K562 (cell line): Measurements from ENCODE around the gene SCN1A. TPM values are rescaled to one million over a fixed set of nuclear protein-coding genes. Genes with fewer than 3 reads are reported as not detected.
A peak's percentile ranks its signal among the peaks of the same experiment; 100 is the strongest.

Source experiments
- ATAC-seq: fragments of 200-7000 bp; cut with Tn5 transposase; 3 replicates; pipeline ENCODE4 v1.9.1; 2020; ENCODE audit warnings: moderate library complexity
- BruUV-seq: library from RNA; stranded (reverse); fragments of 400-500 nt; replicated peaks from 2 replicates; lab custom pipeline; 2021; lab: Mats Ljungman, UMichigan
- CTCF ChIA-PET: fragments of 300-600 bp; formaldehyde crosslinking; extraction: SDS; loops from one replicate; lab custom pipeline; 2021; ENCODE audit warnings: low intra/inter-chr PET ratio; lab: Yijun Ruan, JAX
- POLR2A ChIA-PET: fragments of 300-600, 350-650 bp; sonication (Branson Sonifier 250); formaldehyde crosslinking; extraction: SDS; loops from one replicate; lab custom pipeline; 2021; ENCODE audit warnings: antibody characterized with exemption, inconsistent platforms; lab: Yijun Ruan, JAX
- DNase-seq, 4 experiments: peaks; one replicate each; pipeline versions ENCODE4 v3.0.0 to v3.0.0-alpha.2; 2011 to 2018; ENCODE audit warnings: low spot score in 3 of 4, mixed read lengths in 3 of 4; ENCODE audit errors: extremely low read depth in 1 of 4
- FAIRE-seq: peaks from 2 replicates; lab custom pipeline; 2011; peaks lifted over from hg19 to GRCh38; lab: Jason Lieb, UNC
- H2AFZ ChIP-seq: 2 replicates; pipeline ENCODE4 v1.6.0; 2011; ENCODE audit warnings: low read depth, low read length, control low read depth, inconsistent platforms
- H3K27ac ChIP-seq: fragments of 200-600 bp; 3 replicates; pipeline ENCODE4 v1.8.0; 2011; ENCODE audit warnings: low read depth, mild to moderate bottlenecking, control low read depth, inconsistent platforms, low read length, moderate library complexity, mixed read lengths; ENCODE audit errors: extremely low read depth
- H3K27me3 ChIP-seq, 2 experiments: fragments of 300-600 bp in 1 of 2; 2 replicates in 1 of 2; 3 replicates in 1 of 2; pipeline versions ENCODE4 v1.6.0 to v1.8.0; 2011; ENCODE audit warnings: inconsistent platforms in 2 of 2, low read length in 2 of 2, mild to moderate bottlenecking in 1 of 2, mixed read lengths in 1 of 2, moderate library complexity in 1 of 2; ENCODE audit not compliant: control insufficient read depth in 2 of 2, insufficient read depth in 2 of 2
- H3K36me3 ChIP-seq: fragments of 300-600 bp; 3 replicates; pipeline ENCODE4 v1.8.0; 2011; ENCODE audit warnings: mild to moderate bottlenecking, low read length, inconsistent platforms; ENCODE audit not compliant: control insufficient read depth, insufficient read depth
- H3K4me1 ChIP-seq, 2 experiments: fragments of 200-600 bp in 1 of 2; replicated peaks in 1 of 2; 2 replicates in 1 of 2; 3 replicates in 1 of 2; pipeline versions ENCODE4 v1.5.1 to v1.8.0; 2011; ENCODE audit warnings: inconsistent platforms in 2 of 2, low read length in 2 of 2, mild to moderate bottlenecking in 1 of 2, mixed read lengths in 1 of 2, moderate library complexity in 1 of 2; ENCODE audit not compliant: control insufficient read depth in 2 of 2, insufficient read depth in 2 of 2
- H3K4me2 ChIP-seq: 2 replicates; pipeline ENCODE4 v1.6.1; 2011; ENCODE audit warnings: low read length, control low read depth, inconsistent platforms, mixed read lengths; ENCODE audit not compliant: insufficient read depth
- H3K4me3 ChIP-seq: fragments of 200-600 bp; sonication (generic), shearing (Covaris generic); 2 replicates; pipeline ENCODE4 v1.5.1; 2016; ENCODE audit warnings: control low read depth, inconsistent platforms
- H3K79me2 ChIP-seq: fragments of 200-600 bp; 3 replicates; pipeline ENCODE4 v1.8.0; 2011; ENCODE audit warnings: low read length, inconsistent platforms; ENCODE audit not compliant: control insufficient read depth, insufficient read depth
- H3K9ac ChIP-seq, 2 experiments: 2 replicates each; pipeline versions ENCODE4 v1.6.0 to v1.6.1; 2011; ENCODE audit warnings: low read depth in 2 of 2, low read length in 2 of 2, control low read depth in 1 of 2, inconsistent platforms in 1 of 2, mild to moderate bottlenecking in 1 of 2, mixed read lengths in 1 of 2; ENCODE audit not compliant: insufficient read depth in 1 of 2
- H3K9me1 ChIP-seq: one replicate; pipeline ENCODE4 v1.6.0; 2011; ENCODE audit warnings: inconsistent platforms, mild to moderate bottlenecking, low read length, moderate library complexity; ENCODE audit not compliant: control insufficient read depth, insufficient read depth
- H3K9me3 ChIP-seq: replicated peaks from 2 replicates; pipeline ENCODE4 v1.5.1; 2011; ENCODE audit warnings: low read depth, low read length, inconsistent platforms; ENCODE audit not compliant: control insufficient read depth, insufficient read depth
- H4K20me1 ChIP-seq: replicated peaks from 2 replicates; pipeline ENCODE4 v1.6.1; 2011; ENCODE audit warnings: low read length, inconsistent platforms, mixed read lengths; ENCODE audit not compliant: control insufficient read depth, insufficient read depth
- ATF7 ChIP-seq: fragments of 450-650 bp; IDR thresholded peaks from 2 replicates; pipeline ENCODE4 v1.7.1; 2014; ENCODE audit warnings: mild to moderate bottlenecking, moderate library complexity
- CBX5 ChIP-seq: IDR thresholded peaks from 2 replicates; pipeline ENCODE4 v1.6.1; 2014; ENCODE audit warnings: low read depth, borderline replicate concordance
- CREB3 ChIP-seq: fragments of 450-650 bp; conservative IDR thresholded peaks from 2 replicates; pipeline ENCODE4 v1.6.1; 2016; ENCODE audit warnings: missing genetic modification characterization, low read depth, mild to moderate bottlenecking, missing compliant biosample characterization, moderate library complexity
- RCOR1 ChIP-seq, 2 experiments: IDR thresholded peaks; 2 replicates each; pipeline ENCODE4 v1.6.1; 2012; ENCODE audit warnings: low read depth in 2 of 2, low read length in 2 of 2, borderline replicate concordance in 1 of 2, improper control_type of control experiment in 1 of 2
- SIRT6 ChIP-seq: IDR thresholded peaks from one replicate; pipeline ENCODE4 v1.6.1; 2012; ENCODE audit warnings: low read depth, mild to moderate bottlenecking, control low read depth, inconsistent platforms, low read length, moderate library complexity
- TEAD1 ChIP-seq, 2 experiments: fragments of 450-650 bp in 1 of 2; sonication (generic) in 1 of 2; formaldehyde crosslinking; IDR thresholded peaks; 2 replicates each; pipeline versions ENCODE4 v1.4.0 to v1.8.0; 2020 to 2022; ENCODE audit warnings: mild to moderate bottlenecking in 2 of 2, missing genetic modification reagents in 1 of 2
- ZFPM2 ChIP-seq: fragments of 250-450 bp; sonication (Bioruptor Pico); IDR thresholded peaks from 2 replicates; pipeline ENCODE4 v1.5.1; 2022; ENCODE audit warnings: mild to moderate bottlenecking
- ZNF280B ChIP-seq: fragments of 250-450 bp; sonication (Bioruptor Pico); IDR thresholded peaks from 2 replicates; pipeline ENCODE4 v1.5.1; 2021; ENCODE audit warnings: mild to moderate bottlenecking
- ZNF324 ChIP-seq: fragments of 250-450 bp; sonication (Bioruptor Pico); IDR thresholded peaks from 2 replicates; pipeline ENCODE4 v1.4.0; 2020; ENCODE audit warnings: mild to moderate bottlenecking
- ZNF583 ChIP-seq: fragments of 250-450 bp; sonication (Bioruptor Pico); IDR thresholded peaks from 2 replicates; pipeline ENCODE4 v1.4.0; 2020
- WGBS: fragments of 100-300 bp; shearing (Covaris generic); methylation state at CpG from one replicate; pipeline ENCODE4 v1.1.6; 2016; ENCODE audit warnings: low coverage, mixed read lengths; ENCODE audit not compliant: insufficient coverage; ENCODE audit errors: missing lambda C conversion rate; 5-methylcytosine and 5-hydroxymethylcytosine counted together
- in situ Hi-C: fragments of 300-500 bp; cut with MboI; formaldehyde crosslinking; loops from 4 replicates; pipeline ENCODE4 v1.15.0; 2018; ENCODE audit warnings: inconsistent platforms, mixed read lengths
- intact Hi-C: fragments of 100-400 bp; cut with micrococcal nuclease; formaldehyde crosslinking; loops from 2 replicates; pipeline ENCODE4 v1.14.2; 2022
- polyA plus RNA-seq, 8 experiments: library from polyadenylated mRNA; depleted of rRNA in 4 of 8; stranded (reverse) in 5 of 8; unstranded in 3 of 8; fragments of >200 nt; fragmentation: Nextera tagmentation in 2 of 8; fragmentation: Illumina TruSeq in 1 of 8; extraction: Ambion mirVana in 2 of 8; extraction: Trizol in 1 of 8; gene quantifications; 2 replicates each; pipeline versions ENCODE4 v1.2.1 to v1.2.3, GENCODE V29; 2011 to 2014; ENCODE audit warnings: inconsistent platforms in 1 of 8, missing spikeins in 1 of 8
- total RNA-seq, 7 experiments: library from RNA; depleted of rRNA in 6 of 7; stranded (reverse); fragments of >200 nt in 6 of 7; fragmentation: Illumina TruSeq in 2 of 7; extraction: Trizol in 2 of 7; gene quantifications; 2 replicates each; pipeline versions ENCODE4 v1.2.1 to v1.2.3, GENCODE V29; 2011 to 2021; ENCODE audit warnings: low replicate concordance in 1 of 7
- TF ChIP-seq, protein P1 (sequence below), 2 experiments: fragments of 450-650 bp in 1 of 2; sonication (generic) in 1 of 2; formaldehyde crosslinking in 1 of 2; IDR thresholded peaks in 1 of 2; conservative IDR thresholded peaks in 1 of 2; 2 replicates each; pipeline versions ENCODE4 v1.6.1 to v1.8.1; 2016 to 2023; ENCODE audit warnings: mild to moderate bottlenecking in 2 of 2, moderate library complexity in 2 of 2, inconsistent platforms in 1 of 2, missing genetic modification reagents in 1 of 2
- TF ChIP-seq, protein P2 (sequence below): sonication (generic); formaldehyde crosslinking; IDR thresholded peaks from 2 replicates; pipeline ENCODE4 v1.8.0; 2022; ENCODE audit warnings: mild to moderate bottlenecking, missing genetic modification reagents

SCN1A gene
- total and polyA plus RNA-seq, 9 of the 15 experiments (the other 6 are each of a cell fraction or from before 2014, with no cell fraction given): not detected

- H3K4me3 ChIP-seq: no peak overlapping the region
- 4% methylated on average over 3 of the region's 3 CpGs for WGBS
- no peak for TF ChIP-seq RCOR1 (IDR thresholded peaks at IDR 0.05; ENCODE audit: borderline replicate concordance in 1 of 2, low read depth in 2 of 2, low read length in 2 of 2)
- TF ChIP-seq CBX5: no peak
- TF ChIP-seq, protein P1, sequence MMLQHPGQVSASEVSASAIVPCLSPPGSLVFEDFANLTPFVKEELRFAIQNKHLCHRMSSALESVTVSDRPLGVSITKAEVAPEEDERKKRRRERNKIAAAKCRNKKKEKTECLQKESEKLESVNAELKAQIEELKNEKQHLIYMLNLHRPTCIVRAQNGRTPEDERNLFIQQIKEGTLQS (IDR thresholded peaks at IDR 0.05): peak; percentile 39
- TF ChIP-seq, protein P1 (CRISPR knock-in tag; conservative IDR thresholded peaks at IDR 0.05): no peak
- no peak for TF ChIP-seq CREB3
- no peak for TF ChIP-seq ZNF324 (CRISPR knock-in tag)
- TF ChIP-seq ATF7: peak; percentile 50; the same call in 1 of the 2 replicates
- no peak for TF ChIP-seq ZNF583 (CRISPR knock-in tag)
- TF ChIP-seq ZNF280B (CRISPR knock-in tag): no peak
- TF ChIP-seq TEAD1 (CRISPR knock-in tag; IDR thresholded peaks at IDR 0.05): no peak
- no peak for TF ChIP-seq SIRT6
- TF ChIP-seq, protein P2, sequence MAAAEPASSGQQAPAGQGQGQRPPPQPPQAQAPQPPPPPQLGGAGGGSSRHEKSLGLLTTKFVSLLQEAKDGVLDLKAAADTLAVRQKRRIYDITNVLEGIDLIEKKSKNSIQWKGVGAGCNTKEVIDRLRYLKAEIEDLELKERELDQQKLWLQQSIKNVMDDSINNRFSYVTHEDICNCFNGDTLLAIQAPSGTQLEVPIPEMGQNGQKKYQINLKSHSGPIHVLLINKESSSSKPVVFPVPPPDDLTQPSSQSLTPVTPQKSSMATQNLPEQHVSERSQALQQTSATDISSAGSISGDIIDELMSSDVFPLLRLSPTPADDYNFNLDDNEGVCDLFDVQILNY (CRISPR knock-in tag): no peak
- no peak for TF ChIP-seq ZFPM2 (CRISPR knock-in tag)
- TF ChIP-seq, all 486 proteins: peak for 2
- H3K9me3 ChIP-seq: no peaks in the 10 kb centered on the region
- BruUV-seq: no TSS peak
- H3K9ac ChIP-seq: no peak overlapping the region
- FAIRE-seq (no peak), ATAC-seq (no peak), DNase-seq (no peak)
- H3K27ac ChIP-seq: no peak overlapping the region
- ChIA-PET CTCF (interaction anchor here (3.6 kb wide), 1 partner anchor 47 kb away, joined by 19 read pairs; no protein-coding TSS in a partner anchor), POLR2A (no interaction called here)
- H3K4me1 ChIP-seq: no peaks in the 10 kb centered on the region
- H2AFZ ChIP-seq: 0 out of 2 replicates have a peak overlapping the region, but pooled peaks have one; percentile 28
- no peaks in the 10 kb centered on the region for H3K36me3 ChIP-seq
- intact Hi-C loops (loop anchor here (5.0 kb wide), 2 partner anchors 152 to 702 kb away; partner anchors contain the start of gene TTC21B), in situ Hi-C loops (no loop called here)
- H4K20me1 ChIP-seq: no peaks in the 10 kb centered on the region
- H3K4me2 ChIP-seq: no peak overlapping the region
- no peaks in the 10 kb centered on the region for H3K27me3 ChIP-seq
- no peaks in the 10 kb centered on the region for H3K79me2 ChIP-seq
- H3K9me1 ChIP-seq: no peaks in the 10 kb centered on the region
These were observed 23.0 kb downstream of the SCN1A start for GRCh38 chr2:166104773-166105172.
